Panc1 (cell line): Measurements from ENCODE around the gene RHBDL1. TPM values are rescaled to one million over a fixed set of nuclear protein-coding genes. Genes with fewer than 3 reads are reported as not detected.
A peak's percentile ranks its signal among the peaks of the same experiment; 100 is the strongest.

Source experiments
- ATAC-seq: fragments of 200-7000 bp; cut with Tn5 transposase; 2 replicates; pipeline ENCODE4 v1.9.1; 2020; ENCODE audit warnings: mild to moderate bottlenecking, moderate library complexity
- BruUV-seq: library from RNA; stranded (reverse); fragments of 400-500 nt; replicated peaks from 2 replicates; lab custom pipeline; 2021; lab: Mats Ljungman, UMichigan
- CTCF ChIA-PET: fragments of 300-600 bp; sonication (Branson Sonifier 250); formaldehyde crosslinking; loops from one replicate; lab custom pipeline; 2022; ENCODE audit warnings: antibody characterized with exemption; lab: Charles Lee
- POLR2A ChIA-PET: fragments of 300-600 bp; sonication (Branson Sonifier 250); formaldehyde crosslinking; loops from one replicate; lab custom pipeline; 2022; ENCODE audit warnings: antibody characterized with exemption; lab: Charles Lee
- DNase-seq: peaks from one replicate; pipeline ENCODE4 v3.0.0-alpha.2; 2010; ENCODE audit warnings: low read depth, low spot score
- H3K27ac ChIP-seq: 2 replicates; pipeline ENCODE4 v1.5.1; 2011; ENCODE audit warnings: mild to moderate bottlenecking, low read length, inconsistent platforms
- H3K27me3 ChIP-seq: fragments of 200-500 bp; sonication (Bioruptor generic); 2 replicates; pipeline ENCODE4 v1.6.0; 2014; ENCODE audit warnings: low read length, inconsistent platforms; ENCODE audit not compliant: control insufficient read depth, insufficient read depth
- H3K36me3 ChIP-seq: fragments of 200-500 bp; sonication (Bioruptor generic); 2 replicates; pipeline ENCODE4 v1.5.1; 2014; ENCODE audit warnings: inconsistent platforms, mild to moderate bottlenecking, low read length, moderate library complexity; ENCODE audit not compliant: control insufficient read depth, insufficient read depth
- H3K4me1 ChIP-seq: 2 replicates; pipeline ENCODE4 v1.5.1; 2011; ENCODE audit warnings: inconsistent platforms, mild to moderate bottlenecking, low read length, moderate library complexity; ENCODE audit not compliant: control insufficient read depth, insufficient read depth
- H3K4me3 ChIP-seq, 2 experiments: 2 replicates each; pipeline ENCODE4 v1.5.1; 2011 to 2012; ENCODE audit warnings: low read depth in 2 of 2, low read length in 2 of 2, mild to moderate bottlenecking in 2 of 2, inconsistent platforms in 1 of 2, moderate library complexity in 1 of 2
- H3K9me3 ChIP-seq: fragments of 200-500 bp; sonication (Bioruptor generic); 2 replicates; pipeline ENCODE4 v1.5.1; 2014; ENCODE audit warnings: low read depth, mild to moderate bottlenecking, inconsistent platforms, low read length, moderate library complexity; ENCODE audit not compliant: control insufficient read depth, insufficient read depth
- CTCF ChIP-seq: fragments of 450-650 bp; IDR thresholded peaks from 2 replicates; pipeline ENCODE4 v1.5.1; 2017; ENCODE audit warnings: mild to moderate bottlenecking
- POLR2AphosphoS5 ChIP-seq: IDR thresholded peaks from 2 replicates; pipeline ENCODE4 v1.6.1; 2012; ENCODE audit warnings: mild to moderate bottlenecking, low read depth, low read length, moderate library complexity
- REST ChIP-seq, 2 experiments: IDR thresholded peaks; 2 replicates each; pipeline ENCODE4 v1.6.1; 2011 to 2012; ENCODE audit warnings: low read depth in 2 of 2, control low read depth in 1 of 2, low read length in 1 of 2, mild to moderate bottlenecking in 1 of 2, moderate library complexity in 1 of 2; ENCODE audit not compliant: insufficient read depth in 1 of 2
- SIN3A ChIP-seq: IDR thresholded peaks from 2 replicates; pipeline ENCODE4 v1.6.1; 2012; ENCODE audit warnings: low read depth, mild to moderate bottlenecking, low read length, moderate library complexity, borderline replicate concordance; ENCODE audit not compliant: insufficient read depth
- TCF7L2 ChIP-seq: IDR thresholded peaks from 2 replicates; pipeline ENCODE4 v1.6.1; 2011; ENCODE audit warnings: mild to moderate bottlenecking, low read depth, low read length, inconsistent platforms
- in situ Hi-C: cut with HindIII; loops from 2 replicates; pipeline ENCODE4 v1.10.0; 2016; ENCODE audit warnings: low sequenced_read_pairs, low pct_unique_long_range_greater_than_20kb
- intact Hi-C: fragments of 100-400 bp; cut with micrococcal nuclease; formaldehyde crosslinking; loops from one replicate; pipeline ENCODE4 v1.10.0; 2022; ENCODE audit not compliant: unreplicated experiment
- total RNA-seq: library from RNA; stranded (reverse); gene quantifications from one replicate; pipeline ENCODE4 v1.2.1, GENCODE V29; 2021; ENCODE audit not compliant: unreplicated experiment

Gene RHBDL1
- total RNA-seq, 1 experiment from 2014 or later: 6.6 TPM

GRCh38 chr16:710500-711075, 35.1 kb downstream of the RHBDL1 start:
- ChIA-PET CTCF (interaction anchor here (0.5 to 1.9 kb wide), 3 partner anchors 10 to 1231 kb away, joined by 3 to 4 read pairs (median 4); no protein-coding TSS in a partner anchor), POLR2A (no interaction called here)
- peaks cover 38% of the 10 kb centered on the region for H3K4me1 ChIP-seq
- intact Hi-C loops (no loop called here), in situ Hi-C loops (no loop called here)
- no peak for TF ChIP-seq TCF7L2
- 0 out of 2 replicates have a peak, but pooled peaks have one; percentile 6 for TF ChIP-seq CTCF
- no peaks in the 10 kb centered on the region for H3K9me3 ChIP-seq
- ATAC-seq (no peak), DNase-seq (no peak)
- H3K4me3 ChIP-seq: no peak overlapping the region
- BruUV-seq: no TSS peak
- H3K27ac ChIP-seq: no peak overlapping the region
- H3K36me3 ChIP-seq: no peaks in the 10 kb centered on the region; the same call in 1 of the 2 replicates
- no peaks in the 10 kb centered on the region for H3K27me3 ChIP-seq

GRCh38 chr16:711084-711483, 35.6 kb downstream of the RHBDL1 start:
- intact Hi-C loops (no loop called here), in situ Hi-C loops (no loop called here)
- TF ChIP-seq SIN3A (no peak), REST (IDR thresholded peaks at IDR 0.05; ENCODE audit: insufficient read depth in 1 of 2, low read depth in 2 of 2, low read length in 1 of 2) (no peak), POLR2AphosphoS5 (no peak), TCF7L2 (no peak), CTCF (no peak)
- no peak for DNase-seq
- Histone ChIP-seq H3K4me1 (peaks cover 38% of the 10 kb centered on the region), H3K27me3 (no peaks in the 10 kb centered on the region), H3K36me3 (no peaks in the 10 kb centered on the region; the same call in 1 of the 2 replicates), H3K9me3 (no peaks in the 10 kb centered on the region), H3K27ac (peak overlapping the region; percentile 63), H3K4me3 (no peak overlapping the region)
- CTCF ChIA-PET: interaction anchor here (1.1 kb wide), 1 partner anchor 9 kb away, joined by 3 read pairs; no protein-coding TSS in a partner anchor
- POLR2A ChIA-PET: no interaction called here
- ATAC-seq: no peak
- BruUV-seq: no TSS peak
